Measurements from ENCODE around the gene PTPN12.
"Not testable (repeated sequence)": the region's sequence is repeated elsewhere in the genome, so short reads cannot be mapped to it uniquely, and the experiment has no call there.

The PTPN12 gene

GRCh38 chr7:77537136-77537777 lies at the start of gene PTPN12:
Gene PTPN12 (plus strand): TSS chr7:77537295. CDS start chr7:77537547, 252 bp downstream.
- DNase-seq, result peak; percentile 26

- no peak for DNase-seq
These were observed 48.1 kb upstream of the PTPN12 start for GRCh38 chr7:77488986-77489385.

- no peak for DNase-seq
These were observed 40.0 kb upstream of the PTPN12 start for GRCh38 chr7:77497079-77497478.

- no peak for DNase-seq
These were observed 38.3 kb upstream of the PTPN12 start for GRCh38 chr7:77498659-77499379.

GRCh38 chr7:77501192-77501515 lies 35.9 kb upstream of the PTPN12 start:
- no peak for DNase-seq

- DNase-seq, result no peak
These were observed 32.1 kb upstream of the PTPN12 start for GRCh38 chr7:77504951-77505350.

GRCh38 chr7:77506899-77507298 lies 30.2 kb upstream of the PTPN12 start:
- DNase-seq, result no peak

- not testable (repeated sequence) for DNase-seq
These were observed 24.0 kb upstream of the PTPN12 start for GRCh38 chr7:77513002-77513670.

- DNase-seq, result no peak
These were observed 21.0 kb upstream of the PTPN12 start for GRCh38 chr7:77516085-77516484.

GRCh38 chr7:77520261-77520660 lies 16.8 kb upstream of the PTPN12 start:
- DNase-seq, result no peak

GRCh38 chr7:77521537-77521936 lies 15.6 kb upstream of the PTPN12 start:
- DNase-seq, result not testable (repeated sequence)

GRCh38 chr7:77524731-77525130 lies 12.4 kb upstream of the PTPN12 start:
- no peak for DNase-seq

- no peak for DNase-seq
These were observed 11.9 kb upstream of the PTPN12 start for GRCh38 chr7:77525231-77525630.

- DNase-seq, result no peak
These were observed 8.7 kb upstream of the PTPN12 start for GRCh38 chr7:77528368-77528767.

- no peak for DNase-seq
These were observed 7.8 kb upstream of the PTPN12 start for GRCh38 chr7:77529279-77529678.

- no peak for DNase-seq
These were observed 6.1 kb upstream of the PTPN12 start for GRCh38 chr7:77531038-77531437.

- no peak for DNase-seq
These were observed 4.8 kb upstream of the PTPN12 start for GRCh38 chr7:77532247-77532646.

- not testable (repeated sequence) for DNase-seq
These were observed 4.4 kb upstream of the PTPN12 start for GRCh38 chr7:77532732-77533131.

GRCh38 chr7:77534046-77534445 lies 3.0 kb upstream of the PTPN12 start:
- not testable (repeated sequence) for DNase-seq

GRCh38 chr7:77536017-77536412 lies 1.1 kb upstream of the PTPN12 start:
- DNase-seq, result no peak

GRCh38 chr7:77536413-77537135 lies 521 bp upstream of the PTPN12 start:
- DNase-seq, result peak; percentile 97

GRCh38 chr7:77537778-77538280 lies 734 bp downstream of the PTPN12 start:
- peak; percentile 7 for DNase-seq
